ENCODE measurements around the gene NPHP3. TPM values are rescaled to one million over a fixed set of nuclear protein-coding genes. Genes with fewer than 3 reads are reported as not detected.

NPHP3 gene
- total and polyA plus RNA-seq, 7 experiments from 2014 or later: 5.0 to 78.9 (median 21.8) TPM

DNA sequence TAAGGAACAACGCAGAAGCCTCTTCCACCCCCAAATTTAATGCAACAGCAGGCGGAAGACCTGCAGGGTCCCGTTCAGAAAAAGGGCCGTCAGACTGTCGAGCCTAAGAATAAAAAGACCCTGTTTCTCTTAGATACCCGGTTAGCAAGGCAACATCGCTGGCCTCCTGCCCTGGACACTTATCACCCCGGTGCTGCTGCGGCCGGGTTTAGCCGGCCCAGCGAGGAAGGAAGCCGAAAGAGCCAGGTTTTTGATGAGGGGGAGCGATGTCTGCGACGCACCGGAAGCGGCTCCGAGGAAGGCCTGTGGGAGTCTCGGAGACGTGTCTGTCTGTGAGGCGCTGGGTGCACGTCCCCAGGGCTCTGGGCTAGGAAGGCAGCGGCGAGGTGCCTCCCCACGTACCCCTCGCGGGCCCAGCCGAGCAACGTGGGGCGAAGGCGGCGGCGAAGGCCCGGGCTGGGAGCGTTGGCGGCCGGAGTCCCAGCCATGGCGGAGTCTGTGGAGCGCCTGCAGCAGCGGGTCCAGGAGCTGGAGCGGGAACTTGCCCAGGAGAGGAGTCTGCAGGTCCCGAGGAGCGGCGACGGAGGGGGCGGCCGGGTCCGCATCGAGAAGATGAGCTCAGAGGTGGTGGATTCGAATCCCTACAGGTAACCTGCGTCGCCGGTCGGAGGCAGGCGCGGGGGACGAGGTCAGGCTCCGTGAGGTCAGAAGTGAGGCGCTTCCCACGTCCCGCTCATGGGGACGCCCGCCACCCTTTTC, 62.0 kb downstream of the NPHP3 start, which contains the start of gene UBA5:
UBA5 (plus strand) TSS at position 278 of the 759 bp plus-strand sequence; CDS start at position 487, 209 bp downstream.
- ChIA-PET CTCF (interaction anchor here (1.4 to 2.2 kb wide), 2 partner anchors 12 to 17 kb away, joined by 3 to 6 read pairs; no protein-coding TSS in a partner anchor), POLR2A (interaction anchor here (0.7 to 2.3 kb wide), 5 partner anchors 10 to 913 kb away, joined by 3 to 9 read pairs (median 5); partner anchors contain the start of gene CDV3)
- peaks cover 0 to 8% (median 3%) of the 10 kb centered on the region in 5 donors for H3K36me3 Mint-ChIP-seq
- H3K4me3 Mint-ChIP-seq: peak within 1 kb of the TSS; percentile 84 to 98 (median 97)
- H3K27ac Mint-ChIP-seq: peak within 1 kb of the TSS; percentile 95 to 98 (median 96)
- H3K4me1 Mint-ChIP-seq: peaks cover 45 to 78% (median 71%) of the 10 kb centered on the region in 7 donors
- H3K27me3 Mint-ChIP-seq: no peaks in the 10 kb centered on the region
- Histone ChIP-seq H3K36me3 (ENCODE audit: control insufficient read depth in 2 of 3, insufficient read depth in 3 of 3, low read length in 3 of 3) (peaks cover 0 to 14% (median 0%) of the 10 kb centered on the region in 3 experiments), H3K4me3 (ENCODE audit: low read length) (peak within 1 kb of the TSS; percentile 99), H3K9me3 (ENCODE audit: control insufficient read depth in 2 of 3, low read length in 3 of 3) (no peaks in the 10 kb centered on the region), H3K4me1 (ENCODE audit: control insufficient read depth in 2 of 2, insufficient read depth in 2 of 2, low read length in 2 of 2) (peaks cover 9 to 19% of the 10 kb centered on the region in 2 donors), H3K27me3 (ENCODE audit: control insufficient read depth in 2 of 2, insufficient read depth in 2 of 2, low read length in 2 of 2) (no peaks in the 10 kb centered on the region), H3K27ac (ENCODE audit: low read depth, low read length) (peak within 1 kb of the TSS; percentile 92)
- H3K9me3 Mint-ChIP-seq: no peaks in the 10 kb centered on the region
- intact Hi-C loops (cut with micrococcal nuclease): loop anchor here (1.0 to 10.0 kb wide), 9 partner anchors 62 to 1825 kb away; partner anchors contain the start of genes DNAJC13 (in 2 of the 2), NPHP3 (in 2 of the 2), ANAPC13 (in 1 of the 2) and ATP2C1 (in 1 of the 2)
- ATAC-seq: peak; percentile 92
- DNase-seq: peak; percentile 55 to 81 (median 75)

- H3K4me3 Mint-ChIP-seq: peak within 1 kb of the TSS; percentile 84 to 98 (median 97)
- no peaks in the 10 kb centered on the region for H3K27me3 ChIP-seq (ENCODE audit: control insufficient read depth in 2 of 2, insufficient read depth in 2 of 2, low read length in 2 of 2)
- peaks cover 0 to 14% (median 0%) of the 10 kb centered on the region in 3 experiments for H3K36me3 ChIP-seq (ENCODE audit: control insufficient read depth in 2 of 3, insufficient read depth in 3 of 3, low read length in 3 of 3)
- H3K4me1 ChIP-seq (ENCODE audit: control insufficient read depth in 2 of 2, insufficient read depth in 2 of 2, low read length in 2 of 2): peaks cover 9 to 19% of the 10 kb centered on the region in 2 donors
- peak within 1 kb of the TSS; percentile 95 to 98 (median 96) for H3K27ac Mint-ChIP-seq
- ChIA-PET POLR2A (interaction anchor here (2.3 kb wide), 1 partner anchor 10 kb away, joined by 9 read pairs; no protein-coding TSS in a partner anchor), CTCF (no interaction called here)
- no peaks in the 10 kb centered on the region for H3K27me3 Mint-ChIP-seq
- intact Hi-C loops (cut with micrococcal nuclease): loop anchor here (1.0 to 10.0 kb wide), 13 partner anchors 63 to 1826 kb away; partner anchors contain the start of genes DNAJC13 (in 2 of the 2), NPHP3 (in 2 of the 2), SRPRB (in 2 of the 2) and ANAPC13 (in 1 of the 2)
- H3K4me3 ChIP-seq (ENCODE audit: low read length): peak within 1 kb of the TSS; percentile 99
- H3K36me3 Mint-ChIP-seq: peaks cover 0 to 4% (median under 1%) of the 10 kb centered on the region in 5 donors
- H3K4me1 Mint-ChIP-seq: peaks cover 42 to 78% (median 67%) of the 10 kb centered on the region in 7 donors
- no peaks in the 10 kb centered on the region for H3K9me3 Mint-ChIP-seq
- no peaks in the 10 kb centered on the region for H3K9me3 ChIP-seq (ENCODE audit: control insufficient read depth in 2 of 3, low read length in 3 of 3)
- peak within 1 kb of the TSS; percentile 92 for H3K27ac ChIP-seq (ENCODE audit: low read depth, low read length)
- ATAC-seq (peak; percentile 54), DNase-seq (peak in 7 of 9 donors; percentile 2 to 55 (median 18))
Observed at GRCh38 chr3:132659365-132660051, 62.7 kb downstream of the NPHP3 start, which contains the start of gene ACAD11. TSS of gene ACAD11 (minus strand) at chr3:132659809. CDS start at chr3:132659751, 58 bp downstream.

DNA sequence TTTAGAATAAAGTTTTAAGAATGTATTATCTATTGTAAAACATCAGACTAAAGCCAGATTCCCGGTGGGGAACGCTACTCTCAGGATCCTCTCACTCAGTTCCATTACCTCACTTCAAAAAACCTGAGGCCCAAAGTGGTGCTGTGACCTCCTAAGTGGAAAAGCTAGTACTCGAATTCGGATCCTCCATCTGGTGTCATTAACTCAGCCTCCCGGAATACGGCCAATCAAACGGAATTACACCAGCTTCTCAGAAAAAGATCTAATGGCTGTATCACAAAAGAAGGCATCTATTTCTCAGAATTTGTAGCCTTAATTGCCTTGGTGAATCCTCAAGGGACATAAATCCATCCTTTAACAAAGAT, 63.2 kb downstream of the NPHP3 start:
- intact Hi-C loops (cut with micrococcal nuclease): loop anchor here (1.0 to 5.0 kb wide), 4 partner anchors 764 to 1632 kb away; partner anchors contain the start of genes SRPRB (in 2 of the 2), ASTE1 (in 1 of the 2) and NEK11 (in 1 of the 2)
- ChIA-PET CTCF (no interaction called here), POLR2A (interaction anchor here (0.6 kb wide), 1 partner anchor 810 kb away, joined by 3 read pairs; no protein-coding TSS in a partner anchor)
- H3K9me3 ChIP-seq (ENCODE audit: control insufficient read depth in 2 of 3, low read length in 3 of 3): no peaks in the 10 kb centered on the region
- no peaks in the 10 kb centered on the region for H3K27me3 ChIP-seq (ENCODE audit: control insufficient read depth in 2 of 2, insufficient read depth in 2 of 2, low read length in 2 of 2)
- Mint-ChIP-seq H3K4me3 (peak overlapping the region; percentile 84 to 98 (median 97)), H3K36me3 (peaks cover 0 to 4% (median 0%) of the 10 kb centered on the region in 5 donors), H3K27ac (peak overlapping the region; percentile 95 to 98 (median 96)), H3K9me3 (no peaks in the 10 kb centered on the region), H3K4me1 (peaks cover 38 to 74% (median 62%) of the 10 kb centered on the region in 7 donors), H3K27me3 (no peaks in the 10 kb centered on the region)
- peak overlapping the region; percentile 92 for H3K27ac ChIP-seq (ENCODE audit: low read depth, low read length)
- peaks cover 9 to 19% of the 10 kb centered on the region in 2 donors for H3K4me1 ChIP-seq (ENCODE audit: control insufficient read depth in 2 of 2, insufficient read depth in 2 of 2, low read length in 2 of 2)
- peaks cover 0 to 14% (median 0%) of the 10 kb centered on the region in 3 experiments for H3K36me3 ChIP-seq (ENCODE audit: control insufficient read depth in 2 of 3, insufficient read depth in 3 of 3, low read length in 3 of 3)
- no peak for ATAC-seq
- peak overlapping the region; percentile 99 for H3K4me3 ChIP-seq (ENCODE audit: low read length)
- DNase-seq: peak in 1 of 9 donors; percentile 4

- POLR2A ChIA-PET: interaction anchor here (0.6 kb wide), 1 partner anchor 811 kb away, joined by 3 read pairs; no protein-coding TSS in a partner anchor
- H3K4me1 Mint-ChIP-seq: peaks cover 36 to 65% (median 54%) of the 10 kb centered on the region in 7 donors
- Histone ChIP-seq H3K4me1 (ENCODE audit: control insufficient read depth in 2 of 2, insufficient read depth in 2 of 2, low read length in 2 of 2) (peaks cover 11 to 19% of the 10 kb centered on the region in 2 donors), H3K4me3 (ENCODE audit: low read length) (no peak overlapping the region), H3K27me3 (ENCODE audit: control insufficient read depth in 2 of 2, insufficient read depth in 2 of 2, low read length in 2 of 2) (no peaks in the 10 kb centered on the region), H3K9me3 (ENCODE audit: control insufficient read depth in 2 of 3, low read length in 3 of 3) (no peaks in the 10 kb centered on the region), H3K36me3 (ENCODE audit: control insufficient read depth in 2 of 3, insufficient read depth in 3 of 3, low read length in 3 of 3) (peaks cover 0 to 14% (median 0%) of the 10 kb centered on the region in 3 experiments), H3K27ac (ENCODE audit: low read depth, low read length) (no peak overlapping the region)
- H3K4me3 Mint-ChIP-seq: peak overlapping the region; percentile 71 to 98 (median 96)
- CTCF ChIA-PET: no interaction called here
- peak overlapping the region in 3 of 9 donors; percentile 96 for H3K27ac Mint-ChIP-seq
- intact Hi-C loops (cut with micrococcal nuclease): loop anchor here (2.0 to 5.0 kb wide), 3 partner anchors 1147 to 1631 kb away; partner anchors contain the start of genes SRPRB (in 2 of the 2), ASTE1 (in 1 of the 2) and NEK11 (in 1 of the 2)
- DNase-seq (no peak), ATAC-seq (no peak)
- H3K36me3 Mint-ChIP-seq: peaks cover 0 to 4% (median 0%) of the 10 kb centered on the region in 5 donors
- no peaks in the 10 kb centered on the region for H3K27me3 Mint-ChIP-seq
- no peaks in the 10 kb centered on the region for H3K9me3 Mint-ChIP-seq
Observed at GRCh38 chr3:132657869-132658747, 64.1 kb downstream of the NPHP3 start.

- H3K27ac Mint-ChIP-seq: no peak overlapping the region
- intact Hi-C loops (cut with micrococcal nuclease): loop anchor here (5.0 kb wide), 2 partner anchors 1152 to 1628 kb away; partner anchors contain the start of genes ASTE1 (in 1 of the 2), NEK11 (in 1 of the 2) and SRPRB (in 1 of the 2)
- peaks cover 20 to 40% (median 32%) of the 10 kb centered on the region in 7 donors for H3K4me1 Mint-ChIP-seq
- H3K36me3 Mint-ChIP-seq: peaks cover 0 to 4% (median 0%) of the 10 kb centered on the region in 5 donors
- Histone ChIP-seq H3K36me3 (ENCODE audit: control insufficient read depth in 2 of 3, insufficient read depth in 3 of 3, low read length in 3 of 3) (peaks cover 0 to 11% (median 0%) of the 10 kb centered on the region in 3 experiments), H3K4me3 (ENCODE audit: low read length) (no peak overlapping the region), H3K4me1 (ENCODE audit: control insufficient read depth in 2 of 2, insufficient read depth in 2 of 2, low read length in 2 of 2) (peaks cover 4 to 12% of the 10 kb centered on the region in 2 donors), H3K27me3 (ENCODE audit: control insufficient read depth in 2 of 2, insufficient read depth in 2 of 2, low read length in 2 of 2) (no peaks in the 10 kb centered on the region), H3K9me3 (ENCODE audit: control insufficient read depth in 2 of 3, low read length in 3 of 3) (no peaks in the 10 kb centered on the region), H3K27ac (ENCODE audit: low read depth, low read length) (no peak overlapping the region)
- CTCF ChIA-PET: interaction anchor here (0.9 kb wide), 1 partner anchor 120 kb away, joined by 3 read pairs; no protein-coding TSS in a partner anchor
- H3K9me3 Mint-ChIP-seq: no peaks in the 10 kb centered on the region
- DNase-seq (no peak), ATAC-seq (no peak)
- no peak overlapping the region for H3K4me3 Mint-ChIP-seq
- POLR2A ChIA-PET: no interaction called here
- no peaks in the 10 kb centered on the region for H3K27me3 Mint-ChIP-seq
Observed at GRCh38 chr3:132655471-132655870, 66.7 kb downstream of the NPHP3 start.

All from naive thymus-derived CD4-positive, alpha-beta T cell (primary cell).